ENCODE measurements around the gene MAGI2.

Gene MAGI2

DNA sequence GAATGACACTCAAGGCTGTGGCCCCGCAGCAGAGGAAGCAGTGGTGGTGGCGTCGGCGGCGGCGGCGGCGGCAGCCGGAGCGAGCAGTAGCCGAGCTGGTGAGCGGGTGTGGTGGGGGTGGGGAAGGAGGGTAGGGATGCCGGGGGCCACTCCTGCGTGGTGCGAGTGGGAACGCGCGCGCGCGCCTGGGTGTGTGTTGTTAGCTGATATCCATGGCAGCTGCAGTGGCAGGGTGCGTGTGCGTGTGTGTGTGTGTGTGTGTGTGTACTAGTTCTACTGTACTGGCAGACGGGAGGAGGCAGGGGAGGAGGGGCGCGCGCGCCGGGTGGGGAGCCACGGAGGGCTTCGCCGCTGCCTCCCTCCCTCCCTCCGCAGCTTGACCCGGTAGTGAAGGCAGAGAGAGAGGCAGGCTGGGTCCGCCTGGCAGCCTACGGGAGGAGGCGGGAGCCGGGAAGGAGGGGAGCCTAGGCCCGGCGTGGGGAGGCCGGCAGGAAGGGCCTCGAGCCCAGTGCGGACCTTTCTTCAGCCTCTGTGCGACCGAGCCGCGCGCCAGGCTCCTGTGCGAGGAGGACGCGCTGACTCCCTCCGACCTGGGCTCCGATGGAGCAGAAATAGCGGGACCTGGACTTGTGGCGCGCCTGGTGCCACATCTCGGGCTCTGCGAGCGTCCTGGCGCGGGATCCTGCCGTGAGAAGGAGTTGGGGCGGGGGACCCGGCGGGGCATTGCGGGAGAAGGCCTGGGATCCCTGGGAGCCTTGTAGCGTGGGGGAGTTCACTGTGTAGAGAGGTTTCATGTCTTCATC lies at the start of gene MAGI2:
Gene MAGI2, minus strand, starts transcription at position 110 of the 803 bp plus-strand sequence. CDS start 347 bp downstream, outside the sequence.
- Histone ChIP-seq H3K9me3 (no peaks in the 10 kb centered on the region), H3K27me3 (peaks cover 73% of the 10 kb centered on the region)

DNA sequence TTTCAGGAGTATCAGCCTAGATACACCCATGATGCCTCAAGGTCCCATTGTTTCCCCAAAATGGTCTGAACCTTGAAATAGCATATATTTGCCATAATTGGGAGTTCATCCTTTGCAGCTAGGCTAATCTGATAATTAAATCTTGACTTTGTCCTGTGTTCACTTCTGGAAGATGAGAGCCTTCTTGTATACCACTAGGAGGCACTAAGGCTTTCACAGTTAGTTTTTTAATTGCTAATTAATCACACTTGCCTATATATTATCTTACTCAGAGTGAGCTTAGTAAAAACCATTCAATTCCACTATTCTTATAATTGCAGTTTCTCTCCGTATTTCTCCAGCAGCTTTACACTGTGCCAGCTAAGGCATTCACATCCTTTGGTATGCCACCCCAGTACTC lies 48.7 kb upstream of the MAGI2 start:
- no peaks in the 10 kb centered on the region for H3K36me3 ChIP-seq
- H3K4me1 ChIP-seq (ENCODE audit: control insufficient read depth in 1 of 2, insufficient read depth in 1 of 2, low read depth in 1 of 2, low read length in 1 of 2), result no peaks in the 10 kb centered on the region
- H3K4me3 ChIP-seq (ENCODE audit: low read depth in 1 of 2, low read length in 1 of 2), result no peak overlapping the region
- TF ChIP-seq, protein P1, sequence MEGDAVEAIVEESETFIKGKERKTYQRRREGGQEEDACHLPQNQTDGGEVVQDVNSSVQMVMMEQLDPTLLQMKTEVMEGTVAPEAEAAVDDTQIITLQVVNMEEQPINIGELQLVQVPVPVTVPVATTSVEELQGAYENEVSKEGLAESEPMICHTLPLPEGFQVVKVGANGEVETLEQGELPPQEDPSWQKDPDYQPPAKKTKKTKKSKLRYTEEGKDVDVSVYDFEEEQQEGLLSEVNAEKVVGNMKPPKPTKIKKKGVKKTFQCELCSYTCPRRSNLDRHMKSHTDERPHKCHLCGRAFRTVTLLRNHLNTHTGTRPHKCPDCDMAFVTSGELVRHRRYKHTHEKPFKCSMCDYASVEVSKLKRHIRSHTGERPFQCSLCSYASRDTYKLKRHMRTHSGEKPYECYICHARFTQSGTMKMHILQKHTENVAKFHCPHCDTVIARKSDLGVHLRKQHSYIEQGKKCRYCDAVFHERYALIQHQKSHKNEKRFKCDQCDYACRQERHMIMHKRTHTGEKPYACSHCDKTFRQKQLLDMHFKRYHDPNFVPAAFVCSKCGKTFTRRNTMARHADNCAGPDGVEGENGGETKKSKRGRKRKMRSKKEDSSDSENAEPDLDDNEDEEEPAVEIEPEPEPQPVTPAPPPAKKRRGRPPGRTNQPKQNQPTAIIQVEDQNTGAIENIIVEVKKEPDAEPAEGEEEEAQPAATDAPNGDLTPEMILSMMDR (IDR thresholded peaks at IDR 0.05), result no peak
- no peaks in the 10 kb centered on the region for H3K9me3 ChIP-seq
- no peak overlapping the region for H3K27ac ChIP-seq
- H3K27me3 ChIP-seq, result no peaks in the 10 kb centered on the region

More for the DNA sequence above, at the start of gene MAGI2:
- Histone ChIP-seq H3K36me3 (no peaks in the 10 kb centered on the region), H3K4me3 (ENCODE audit: low read depth in 1 of 2, low read length in 1 of 2) (peak within 1 kb of the TSS in 1 of 2 experiments; percentile 42), H3K27ac (no peak within 1 kb of the TSS), H3K4me1 (ENCODE audit: control insufficient read depth in 1 of 2, insufficient read depth in 1 of 2, low read depth in 1 of 2, low read length in 1 of 2) (peaks cover 4 to 27% of the 10 kb centered on the region in 2 experiments)
- TF ChIP-seq, protein P1 (IDR thresholded peaks at IDR 0.05), result no peak

DNA sequence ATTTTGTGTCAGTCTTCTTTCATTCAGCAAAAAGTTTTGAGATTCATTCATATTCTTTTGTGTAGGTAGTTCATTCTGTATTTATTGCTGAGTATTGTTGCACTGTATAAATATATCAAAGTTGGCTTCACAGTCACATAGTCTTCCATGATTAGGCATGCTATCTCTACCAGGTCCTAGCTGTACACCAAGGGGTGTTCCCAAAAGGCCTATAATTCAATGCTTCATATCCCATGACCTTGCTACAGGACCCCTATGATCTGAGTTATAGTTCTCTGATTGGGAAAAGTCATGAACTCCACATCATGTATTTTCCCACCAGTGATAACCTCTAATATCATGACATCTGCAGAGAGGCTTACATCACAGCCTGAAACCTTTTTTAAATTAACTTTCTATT lies 47.3 kb upstream of the MAGI2 start:
- Histone ChIP-seq H3K4me3 (ENCODE audit: low read depth in 1 of 2, low read length in 1 of 2) (no peak overlapping the region), H3K27me3 (no peaks in the 10 kb centered on the region), H3K4me1 (ENCODE audit: control insufficient read depth in 1 of 2, insufficient read depth in 1 of 2, low read depth in 1 of 2, low read length in 1 of 2) (no peaks in the 10 kb centered on the region), H3K9me3 (no peaks in the 10 kb centered on the region), H3K27ac (no peak overlapping the region), H3K36me3 (no peaks in the 10 kb centered on the region)
- TF ChIP-seq, protein P1 (IDR thresholded peaks at IDR 0.05), result no peak

DNA sequence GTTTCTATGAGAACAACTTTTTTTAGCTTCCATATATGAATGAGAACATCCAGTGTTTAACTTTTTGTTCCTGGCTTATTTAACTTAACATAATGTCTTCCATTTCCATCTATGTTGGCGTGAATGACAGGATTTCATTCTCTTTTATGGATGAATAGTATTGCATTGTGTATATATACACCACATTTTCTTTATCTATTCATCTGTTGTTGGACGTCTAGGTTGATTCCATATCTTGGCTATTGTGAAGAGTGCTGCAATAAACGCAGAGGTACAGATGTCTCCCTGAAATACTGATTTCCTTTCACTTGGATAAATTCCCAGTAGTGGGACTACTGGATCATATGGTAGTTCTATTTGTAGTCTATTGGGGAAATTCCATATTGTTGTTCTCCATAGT lies 44.3 kb upstream of the MAGI2 start:
- no peak overlapping the region for H3K27ac ChIP-seq
- no peaks in the 10 kb centered on the region for H3K27me3 ChIP-seq
- TF ChIP-seq, protein P1 (IDR thresholded peaks at IDR 0.05), result no peak
- H3K4me1 ChIP-seq (ENCODE audit: control insufficient read depth in 1 of 2, insufficient read depth in 1 of 2, low read depth in 1 of 2, low read length in 1 of 2), result no peaks in the 10 kb centered on the region
- no peaks in the 10 kb centered on the region for H3K9me3 ChIP-seq
- H3K4me3 ChIP-seq (ENCODE audit: low read depth in 1 of 2, low read length in 1 of 2), result no peak overlapping the region
- H3K36me3 ChIP-seq, result no peaks in the 10 kb centered on the region

DNA sequence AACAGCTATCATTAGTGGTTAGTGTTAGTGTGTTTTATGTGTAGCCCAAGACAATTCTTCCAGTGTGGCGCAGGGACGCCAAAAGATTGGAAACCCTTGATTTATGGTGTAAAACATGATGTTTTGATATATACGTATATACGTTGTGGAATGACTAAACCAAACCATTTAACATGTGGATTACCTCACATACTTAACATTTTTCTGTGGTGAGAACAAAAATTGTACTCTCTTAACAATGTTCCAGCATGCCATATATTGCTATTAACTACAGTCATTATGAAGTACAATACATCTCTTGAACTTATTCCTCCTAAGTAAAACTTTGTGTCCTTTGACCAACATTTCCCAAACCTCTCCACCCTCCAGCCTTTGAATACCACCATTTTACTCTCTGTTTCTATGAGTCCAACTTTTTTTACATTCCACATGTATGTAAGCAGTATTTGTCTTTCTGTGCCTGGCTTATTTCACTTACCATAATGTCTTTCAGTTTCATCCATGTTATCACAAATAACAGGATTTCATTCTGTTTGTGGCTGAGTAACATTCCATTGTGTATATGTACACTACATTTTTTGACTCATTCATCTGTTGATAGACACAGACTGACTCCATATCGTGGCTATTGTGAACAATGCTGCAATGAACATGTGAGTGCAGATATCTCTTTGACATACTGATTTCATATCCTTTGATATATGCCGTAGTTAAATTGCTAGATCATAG lies 42.2 kb upstream of the MAGI2 start:
- Histone ChIP-seq H3K27me3 (no peaks in the 10 kb centered on the region), H3K27ac (no peak overlapping the region), H3K9me3 (no peaks in the 10 kb centered on the region), H3K4me3 (ENCODE audit: low read depth in 1 of 2, low read length in 1 of 2) (no peak overlapping the region), H3K36me3 (no peaks in the 10 kb centered on the region), H3K4me1 (ENCODE audit: control insufficient read depth in 1 of 2, insufficient read depth in 1 of 2, low read depth in 1 of 2, low read length in 1 of 2) (no peaks in the 10 kb centered on the region)
- TF ChIP-seq, protein P1 (IDR thresholded peaks at IDR 0.05), result no peak

Data from neutrophil (primary cell).